Peyer's patch (tissue), 4 donors: ENCODE results near the gene WWOX. TPM values are rescaled to one million over a fixed set of nuclear protein-coding genes. Genes with fewer than 3 reads are reported as not detected.

ENCODE experiments used
- DNase-seq, 3 donors: peaks; one replicate each; pipeline ENCODE4 v3.0.0-alpha.2; 2017 to 2019
- H3K27ac ChIP-seq, 4 donors: fragments of 200-600 bp; sonication (generic); one replicate each; pipeline ENCODE4 v1.5.1; 2016 to 2019
- H3K27me3 ChIP-seq, 2 donors: fragments of 200-600 bp; sonication (generic); one replicate each; pipeline ENCODE4 v1.5.1; 2019
- H3K36me3 ChIP-seq, 3 donors: fragments of 200-600 bp; sonication (generic); one replicate each; pipeline ENCODE4 v1.5.1; 2016 to 2019
- H3K4me1 ChIP-seq, 4 donors: fragments of 200-600 bp; sonication (generic); one replicate each; pipeline ENCODE4 v1.5.1; 2016 to 2019
- H3K4me3 ChIP-seq, 4 donors: fragments of 200-600 bp; sonication (generic); 1 replicate in 3 of 4; 2 replicates in 1 of 4; pipeline ENCODE4 v1.5.1; 2016 to 2019; ENCODE audit warnings: mild to moderate bottlenecking in 1 of 4
- H3K9me3 ChIP-seq, 4 donors: fragments of 200-600 bp; sonication (generic); one replicate each; pipeline ENCODE4 v1.5.1; 2016 to 2019; ENCODE audit warnings: mild to moderate bottlenecking in 1 of 4
- POLR2A ChIP-seq, 2 donors: fragments of 450-650 bp; IDR thresholded peaks; one replicate each; pipeline ENCODE4 v1.5.1; 2017; ENCODE audit warnings: antibody characterized with exemption in 2 of 2, mild to moderate bottlenecking in 2 of 2, moderate library complexity in 2 of 2
- total RNA-seq, 4 donors: library from RNA; depleted of rRNA; stranded (reverse); fragments of >200 nt; gene quantifications; one replicate each; pipeline ENCODE4 v1.1.0, GENCODE V29; 2016
- TF ChIP-seq, protein P1 (sequence below), 6 experiments: fragments of 450-650 bp in 4 of 6; fragments of 200-600 bp in 2 of 6; sonication (generic) in 1 of 6; IDR thresholded peaks; one replicate each; pipeline ENCODE4 v1.5.1; 2017 to 2019; ENCODE audit warnings: antibody characterized with exemption in 6 of 6, mild to moderate bottlenecking in 3 of 6, moderate library complexity in 1 of 6

The WWOX gene
- total RNA-seq, 4 donors from 2014 or later: 17.3 to 197 (median 57.5) TPM

DNA sequence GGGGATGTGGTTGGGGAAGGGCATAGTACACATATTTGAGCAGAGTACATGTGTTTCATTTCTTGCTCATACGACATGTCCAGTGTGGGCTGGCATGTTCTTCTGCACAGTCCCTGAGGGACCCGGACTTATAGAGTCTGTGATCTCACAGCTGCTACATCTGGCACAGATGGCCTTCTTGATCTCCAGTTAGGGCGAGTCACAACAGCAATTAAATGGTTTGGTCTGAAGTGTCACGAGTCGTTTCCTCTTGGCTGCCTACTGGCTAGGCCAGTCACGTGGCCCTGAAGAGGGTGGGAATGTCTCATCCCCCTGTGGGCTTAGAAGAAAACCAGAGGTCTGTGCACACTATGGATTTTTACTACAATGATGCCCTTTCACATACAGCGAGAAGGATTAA, 443.6 kb downstream of the WWOX start:
- DNase-seq: no peak

GRCh38 chr16:78549366-78549765, 449.9 kb downstream of the WWOX start:
- no peak overlapping the region for H3K27ac ChIP-seq
- no peaks in the 10 kb centered on the region for H3K27me3 ChIP-seq
- DNase-seq: no peak
- no peaks in the 10 kb centered on the region for H3K4me1 ChIP-seq
- no peaks in the 10 kb centered on the region for H3K9me3 ChIP-seq
- no peaks in the 10 kb centered on the region for H3K36me3 ChIP-seq
- no peak overlapping the region for H3K4me3 ChIP-seq
- TF ChIP-seq, protein P1, sequence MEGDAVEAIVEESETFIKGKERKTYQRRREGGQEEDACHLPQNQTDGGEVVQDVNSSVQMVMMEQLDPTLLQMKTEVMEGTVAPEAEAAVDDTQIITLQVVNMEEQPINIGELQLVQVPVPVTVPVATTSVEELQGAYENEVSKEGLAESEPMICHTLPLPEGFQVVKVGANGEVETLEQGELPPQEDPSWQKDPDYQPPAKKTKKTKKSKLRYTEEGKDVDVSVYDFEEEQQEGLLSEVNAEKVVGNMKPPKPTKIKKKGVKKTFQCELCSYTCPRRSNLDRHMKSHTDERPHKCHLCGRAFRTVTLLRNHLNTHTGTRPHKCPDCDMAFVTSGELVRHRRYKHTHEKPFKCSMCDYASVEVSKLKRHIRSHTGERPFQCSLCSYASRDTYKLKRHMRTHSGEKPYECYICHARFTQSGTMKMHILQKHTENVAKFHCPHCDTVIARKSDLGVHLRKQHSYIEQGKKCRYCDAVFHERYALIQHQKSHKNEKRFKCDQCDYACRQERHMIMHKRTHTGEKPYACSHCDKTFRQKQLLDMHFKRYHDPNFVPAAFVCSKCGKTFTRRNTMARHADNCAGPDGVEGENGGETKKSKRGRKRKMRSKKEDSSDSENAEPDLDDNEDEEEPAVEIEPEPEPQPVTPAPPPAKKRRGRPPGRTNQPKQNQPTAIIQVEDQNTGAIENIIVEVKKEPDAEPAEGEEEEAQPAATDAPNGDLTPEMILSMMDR (IDR thresholded peaks at IDR 0.05): no peak
- no peak for TF ChIP-seq POLR2A (IDR thresholded peaks at IDR 0.05)

More for the DNA sequence above, 443.6 kb downstream of the WWOX start:
- no peaks in the 10 kb centered on the region for H3K27me3 ChIP-seq
- no peaks in the 10 kb centered on the region for H3K36me3 ChIP-seq
- H3K4me3 ChIP-seq: no peak overlapping the region
- H3K4me1 ChIP-seq: no peaks in the 10 kb centered on the region
- H3K9me3 ChIP-seq: no peaks in the 10 kb centered on the region
- H3K27ac ChIP-seq: no peak overlapping the region
- TF ChIP-seq POLR2A (IDR thresholded peaks at IDR 0.05): no peak
- TF ChIP-seq, protein P1 (IDR thresholded peaks at IDR 0.05): no peak

DNA sequence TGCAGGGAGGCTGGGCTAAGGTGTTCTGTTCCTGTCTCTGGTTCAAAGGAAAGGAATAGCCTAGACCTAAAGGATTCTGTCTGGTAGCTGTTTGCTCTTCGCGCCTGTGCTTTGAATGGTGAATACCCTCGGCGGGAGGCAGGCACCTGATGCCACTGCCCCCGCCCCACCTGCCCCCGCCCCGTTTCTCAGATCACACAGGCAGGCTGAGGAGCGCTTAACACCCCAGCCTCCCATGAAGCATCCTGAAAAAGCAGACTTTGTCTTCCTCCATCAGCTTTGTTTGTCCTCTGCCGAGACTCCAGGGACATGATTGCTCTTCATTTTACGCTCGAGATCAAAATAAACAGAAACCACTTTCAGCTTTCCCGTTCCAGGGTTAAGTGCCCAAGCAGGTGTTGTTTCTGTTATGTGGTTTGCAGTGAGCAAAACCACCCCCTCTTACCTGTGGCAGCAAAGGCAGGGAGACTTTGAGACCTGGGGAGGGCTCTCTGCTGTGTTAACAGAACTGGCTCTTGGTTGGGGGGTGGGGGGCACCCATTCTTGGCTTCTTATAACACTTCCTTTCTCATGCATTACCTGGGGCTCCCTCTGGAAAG, 452.1 kb downstream of the WWOX start:
- no peak for DNase-seq
- no peaks in the 10 kb centered on the region for H3K36me3 ChIP-seq

GRCh38 chr16:78552106-78552675, 452.7 kb downstream of the WWOX start:
- Histone ChIP-seq H3K9me3 (no peaks in the 10 kb centered on the region), H3K27me3 (no peaks in the 10 kb centered on the region), H3K27ac (no peak overlapping the region), H3K36me3 (no peaks in the 10 kb centered on the region), H3K4me1 (no peaks in the 10 kb centered on the region), H3K4me3 (no peak overlapping the region)
- no peak for DNase-seq
- TF ChIP-seq POLR2A (IDR thresholded peaks at IDR 0.05): no peak
- TF ChIP-seq, protein P1 (IDR thresholded peaks at IDR 0.05): no peak

More for the DNA sequence above, 452.1 kb downstream of the WWOX start:
- Histone ChIP-seq H3K4me3 (no peak overlapping the region), H3K4me1 (no peaks in the 10 kb centered on the region), H3K27me3 (no peaks in the 10 kb centered on the region), H3K27ac (no peak overlapping the region), H3K9me3 (no peaks in the 10 kb centered on the region)
- TF ChIP-seq, protein P1 (IDR thresholded peaks at IDR 0.05): no peak
- TF ChIP-seq POLR2A (IDR thresholded peaks at IDR 0.05): no peak

- no peak for TF ChIP-seq POLR2A (IDR thresholded peaks at IDR 0.05)
- Histone ChIP-seq H3K4me3 (no peak overlapping the region), H3K27ac (no peak overlapping the region), H3K36me3 (no peaks in the 10 kb centered on the region), H3K4me1 (no peaks in the 10 kb centered on the region), H3K9me3 (no peaks in the 10 kb centered on the region), H3K27me3 (no peaks in the 10 kb centered on the region)
- no peak for DNase-seq
These were observed 453.3 kb downstream of the WWOX start for GRCh38 chr16:78552716-78553115.

DNA sequence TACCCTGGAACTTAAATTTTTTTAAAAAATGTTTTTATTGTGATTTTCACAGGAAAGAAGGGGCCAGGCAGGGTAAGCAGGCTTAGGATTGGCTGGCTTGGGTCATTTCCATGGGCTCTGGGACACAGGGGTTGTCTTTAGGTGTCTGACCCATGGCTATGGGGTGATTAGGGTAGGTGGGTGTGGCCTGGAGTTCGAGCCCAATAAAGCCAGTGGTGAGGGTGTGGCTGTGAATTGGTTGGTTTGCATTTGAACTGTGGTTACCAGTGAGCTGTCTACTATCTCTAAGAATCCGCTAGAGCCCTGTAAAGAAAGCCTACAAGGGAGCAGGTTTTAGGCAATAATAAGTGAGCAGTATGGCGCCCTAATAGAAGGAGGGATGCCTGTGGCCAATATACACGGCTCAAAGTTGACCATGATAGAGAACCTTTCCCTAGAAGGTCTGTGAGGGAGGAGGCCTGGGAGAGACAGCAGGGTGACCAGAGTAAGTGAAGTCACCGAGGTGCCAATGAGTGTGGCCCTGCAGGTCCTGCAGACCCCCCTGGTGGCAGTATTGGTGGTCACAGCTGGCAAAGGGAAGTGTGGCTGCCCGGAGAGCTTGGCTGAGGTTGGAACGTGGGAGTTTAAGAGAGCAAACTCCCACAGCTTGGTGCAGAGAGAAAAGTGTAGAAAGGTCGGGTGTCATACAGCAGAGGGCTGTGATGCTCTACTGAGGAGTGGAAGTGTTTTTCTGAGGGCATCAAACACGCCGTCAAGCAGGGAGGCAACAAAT, 454.0 kb downstream of the WWOX start:
- H3K4me1 ChIP-seq: no peaks in the 10 kb centered on the region
- no peaks in the 10 kb centered on the region for H3K9me3 ChIP-seq
- no peaks in the 10 kb centered on the region for H3K36me3 ChIP-seq
- H3K27me3 ChIP-seq: no peaks in the 10 kb centered on the region
- TF ChIP-seq, protein P1 (IDR thresholded peaks at IDR 0.05): no peak
- no peak for TF ChIP-seq POLR2A (IDR thresholded peaks at IDR 0.05)
- H3K4me3 ChIP-seq: no peak overlapping the region
- DNase-seq: no peak
- H3K27ac ChIP-seq: no peak overlapping the region
